HepG2 (cell line): Measurements from ENCODE around the gene ZNF326. TPM values are rescaled to one million over a fixed set of nuclear protein-coding genes. Genes with fewer than 3 reads are reported as not detected.
A peak's percentile ranks its signal among the peaks of the same experiment; 100 is the strongest.

Experiments
- ATAC-seq: fragments of 200-7000 bp; cut with Tn5 transposase; 3 replicates; pipeline ENCODE4 v1.9.1; 2020; ENCODE audit warnings: mild to moderate bottlenecking, moderate library complexity
- BruUV-seq: library from RNA; stranded (reverse); fragments of 400-500 nt; replicated peaks from 2 replicates; lab custom pipeline; 2021; lab: Mats Ljungman, UMichigan
- CTCF ChIA-PET: fragments of 300-600 bp; formaldehyde crosslinking; extraction: SDS; loops from one replicate; lab custom pipeline; 2021; ENCODE audit warnings: low total read pairs, inconsistent platforms, low intra/inter-chr PET ratio; lab: Yijun Ruan, JAX
- POLR2A ChIA-PET: fragments of 350-600 bp; sonication (Branson Sonifier 250); formaldehyde crosslinking; loops from one replicate; lab custom pipeline; 2020; ENCODE audit warnings: antibody characterized with exemption, inconsistent platforms; lab: Yijun Ruan, JAX
- DNase-seq: peaks from one replicate; pipeline ENCODE4 v3.0.0-alpha.2; 2015; ENCODE audit warnings: low spot score
- FAIRE-seq: peaks from 3 replicates; lab custom pipeline; 2011; peaks lifted over from hg19 to GRCh38; lab: Jason Lieb, UNC
- H2AFZ ChIP-seq: one replicate; pipeline ENCODE4 v1.6.1; 2011; ENCODE audit warnings: low read length, inconsistent platforms
- H3K27ac ChIP-seq: fragments of 300-600 bp; 3 replicates; pipeline ENCODE4 v1.8.0; 2011; ENCODE audit warnings: mixed run types, mild to moderate bottlenecking, mixed read lengths, low read length, inconsistent platforms; ENCODE audit not compliant: insufficient read depth; ENCODE audit errors: extremely low read length
- H3K27me3 ChIP-seq, 2 experiments: fragments of 200-600 bp in 1 of 2; 2 replicates in 1 of 2; 3 replicates in 1 of 2; pipeline versions ENCODE4 v1.6.0 to v1.8.0; 2011; ENCODE audit warnings: low read length in 2 of 2, mild to moderate bottlenecking in 2 of 2, moderate library complexity in 2 of 2, inconsistent platforms in 1 of 2; ENCODE audit not compliant: insufficient read depth in 2 of 2, control insufficient read depth in 1 of 2
- H3K36me3 ChIP-seq, 2 experiments: fragments of 200-600 bp in 1 of 2; replicated peaks in 1 of 2; 2 replicates in 1 of 2; 3 replicates in 1 of 2; pipeline versions ENCODE4 v1.5.1 to v1.8.0; 2011; ENCODE audit warnings: low read length in 2 of 2, inconsistent platforms in 1 of 2; ENCODE audit not compliant: insufficient read depth in 2 of 2, control insufficient read depth in 1 of 2
- H3K4me1 ChIP-seq: 2 replicates; pipeline ENCODE4 v1.5.1; 2012; ENCODE audit warnings: low read length, inconsistent platforms; ENCODE audit not compliant: insufficient read depth
- H3K4me2 ChIP-seq: 2 replicates; pipeline ENCODE4 v1.6.0; 2011; ENCODE audit warnings: low read depth, low read length, inconsistent platforms
- H3K4me3 ChIP-seq, 3 experiments: fragments of 200-600 bp in 1 of 3; sonication (generic), shearing (Covaris generic) in 1 of 3; replicated peaks in 1 of 3; 2 replicates each; pipeline ENCODE4 v1.5.1; 2011 to 2016; ENCODE audit warnings: low read length in 3 of 3, inconsistent platforms in 2 of 3, low read depth in 2 of 3, mild to moderate bottlenecking in 2 of 3, control low read depth in 1 of 3, mixed read lengths in 1 of 3; ENCODE audit not compliant: insufficient read depth in 1 of 3
- H3K79me2 ChIP-seq: one replicate; pipeline ENCODE4 v1.6.1; 2011; ENCODE audit warnings: low read length, inconsistent platforms; ENCODE audit not compliant: insufficient read depth
- H3K9ac ChIP-seq: 2 replicates; pipeline ENCODE4 v1.6.0; 2011; ENCODE audit warnings: mild to moderate bottlenecking, low read depth, low read length, inconsistent platforms; ENCODE audit not compliant: insufficient read depth
- H3K9me3 ChIP-seq: 2 replicates; pipeline ENCODE4 v1.5.1; 2012; ENCODE audit warnings: mild to moderate bottlenecking, low read length
- H4K20me1 ChIP-seq: 2 replicates; pipeline ENCODE4 v1.6.0; 2011; ENCODE audit warnings: inconsistent platforms, mild to moderate bottlenecking, low read length, moderate library complexity; ENCODE audit not compliant: insufficient read depth
- ARNT ChIP-seq: fragments of 450-650 bp; IDR thresholded peaks from 2 replicates; pipeline ENCODE4 v1.6.1; 2017
- GTF3A ChIP-seq: sonication (generic); formaldehyde crosslinking; conservative IDR thresholded peaks from 2 replicates; pipeline ENCODE4 v1.4.0; 2020; ENCODE audit warnings: mild to moderate bottlenecking, missing genetic modification reagents
- JUNB ChIP-seq: sonication (generic); formaldehyde crosslinking; IDR thresholded peaks from 2 replicates; pipeline ENCODE4 v1.8.0; 2022; ENCODE audit warnings: missing genetic modification reagents, mild to moderate bottlenecking, borderline replicate concordance
- MLLT10 ChIP-seq: sonication (generic); formaldehyde crosslinking; IDR thresholded peaks from 2 replicates; pipeline ENCODE4 v1.4.0; 2020; ENCODE audit warnings: missing genetic modification reagents
- REPIN1 ChIP-seq: sonication (generic); formaldehyde crosslinking; IDR thresholded peaks from 2 replicates; pipeline ENCODE4 v1.8.0; 2022; ENCODE audit warnings: missing genetic modification reagents, low read depth, mild to moderate bottlenecking, borderline replicate concordance
- RORA ChIP-seq: sonication (generic); formaldehyde crosslinking; IDR thresholded peaks from 2 replicates; pipeline ENCODE4 v1.5.0; 2020; ENCODE audit warnings: mild to moderate bottlenecking, missing genetic modification reagents, moderate library complexity
- SP5 ChIP-seq: IDR thresholded peaks from 2 replicates; pipeline ENCODE4 v1.6.1; 2016; ENCODE audit warnings: low read depth, borderline replicate concordance
- ZFP82 ChIP-seq: sonication (generic); formaldehyde crosslinking; IDR thresholded peaks from 2 replicates; pipeline ENCODE4 v1.5.1; 2020; ENCODE audit warnings: mild to moderate bottlenecking, missing genetic modification reagents, borderline replicate concordance
- ZNF121 ChIP-seq: sonication (generic); formaldehyde crosslinking; IDR thresholded peaks from 2 replicates; pipeline ENCODE4 v1.5.0; 2020; ENCODE audit warnings: mild to moderate bottlenecking, missing genetic modification reagents
- ZNF235 ChIP-seq: sonication (generic); formaldehyde crosslinking; IDR thresholded peaks from 2 replicates; pipeline ENCODE4 v1.8.1; 2023; ENCODE audit warnings: mild to moderate bottlenecking, missing genetic modification reagents, borderline replicate concordance
- ZNF570 ChIP-seq: sonication (generic); formaldehyde crosslinking; IDR thresholded peaks from 2 replicates; pipeline ENCODE4 v1.4.0; 2020; ENCODE audit warnings: mild to moderate bottlenecking, missing genetic modification reagents, borderline replicate concordance
- ZNF780A ChIP-seq: sonication (generic); formaldehyde crosslinking; IDR thresholded peaks from 2 replicates; pipeline ENCODE4 v1.8.0; 2022; ENCODE audit warnings: mild to moderate bottlenecking, missing genetic modification reagents, moderate library complexity
- WGBS: methylation state at CpG from one replicate; pipeline ENCODE4 v1.1.6; 2017; ENCODE audit warnings: low lambda C conversion rate; 5-methylcytosine and 5-hydroxymethylcytosine counted together
- in situ Hi-C: cut with HindIII; loops from 2 replicates; pipeline ENCODE4 v1.10.0; 2017; ENCODE audit warnings: low pct_unique_long_range_greater_than_20kb; ENCODE audit not compliant: extremely low pct_ligation_motif_present
- intact Hi-C: fragments of 100-400 bp; cut with micrococcal nuclease; formaldehyde crosslinking; loops from one replicate; pipeline ENCODE4 v1.10.0; 2022; ENCODE audit not compliant: unreplicated experiment
- polyA plus RNA-seq, 8 experiments: library from polyadenylated mRNA; depleted of rRNA in 3 of 8; stranded (reverse) in 7 of 8; unstranded in 1 of 8; fragments of >200 nt; fragmentation: Illumina TruSeq in 4 of 8; extraction: Trizol in 4 of 8; gene quantifications; 2 replicates each; pipeline versions ENCODE4 v1.2.1 to v1.2.3, GENCODE V29; 2011 to 2016; ENCODE audit warnings: low read depth in 4 of 8, missing spikeins in 1 of 8, mixed read lengths in 1 of 8; ENCODE audit not compliant: insufficient read depth in 1 of 8
- total RNA-seq, 5 experiments: library from RNA; depleted of rRNA; stranded (reverse); fragments of >200 nt; fragmentation: Illumina TruSeq; extraction: Trizol; gene quantifications; 2 replicates each; pipeline ENCODE4 v1.2.3, GENCODE V29; 2016; ENCODE audit warnings: low read depth in 1 of 5
- TF ChIP-seq, protein P1 (sequence below): sonication (generic); formaldehyde crosslinking; IDR thresholded peaks from 2 replicates; pipeline ENCODE4 v1.8.0; 2022; ENCODE audit warnings: mild to moderate bottlenecking, missing genetic modification reagents, moderate library complexity
- TF ChIP-seq, protein P2 (sequence below): sonication (generic); formaldehyde crosslinking; IDR thresholded peaks from 2 replicates; pipeline ENCODE4 v1.5.0; 2020; ENCODE audit warnings: mild to moderate bottlenecking, missing genetic modification reagents

The ZNF326 gene
- total and polyA plus RNA-seq, 2 of the 13 experiments (the other 11 are each of a cell fraction or from before 2014, with no cell fraction given): 6.3 to 16.4 TPM

DNA sequence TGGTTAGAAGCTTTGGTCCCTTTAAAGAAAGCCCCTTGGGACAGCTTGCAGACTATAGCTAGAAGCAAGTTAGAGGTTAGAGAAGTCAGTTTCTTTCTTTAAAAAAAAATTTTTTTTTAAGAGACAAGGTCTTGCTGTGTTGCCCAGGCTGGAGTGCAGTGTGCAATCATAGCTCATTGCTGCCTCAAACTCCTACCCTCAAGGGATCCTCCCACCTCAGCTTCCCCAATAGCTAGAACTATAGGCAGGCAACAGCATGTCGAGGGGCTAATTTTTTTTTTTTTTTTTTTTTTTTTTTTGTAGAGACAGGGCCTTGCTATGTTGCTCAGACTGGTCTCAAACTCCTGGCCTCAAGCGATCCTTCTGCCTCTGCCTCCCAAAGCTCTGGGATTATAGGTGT lies 44.2 kb upstream of the ZNF326 start:
- peak overlapping the region; percentile 70 for H3K27ac ChIP-seq
- H3K36me3 ChIP-seq: no peaks in the 10 kb centered on the region
- H3K4me2 ChIP-seq: peak overlapping the region; percentile 60
- peak overlapping the region; percentile 41; the same call in 1 of the 2 replicates for H3K9ac ChIP-seq
- DNase-seq (no peak), FAIRE-seq (no peak), ATAC-seq (peak; percentile 38)
- peak; percentile 85 for TF ChIP-seq ZNF121 (CRISPR knock-in tag)
- no peak for TF ChIP-seq SP5 (CRISPR knock-in tag)
- no peak for TF ChIP-seq MLLT10 (CRISPR knock-in tag)
- 0 out of 2 replicates have a peak, but pooled peaks have one; percentile 7 for TF ChIP-seq ZFP82 (CRISPR knock-in tag)
- H3K4me3 ChIP-seq: peak overlapping the region in 2 of 3 experiments; percentile 0 to 38; a peak in 2 of 6 replicates
- ChIA-PET CTCF (no interaction called here), POLR2A (interaction anchor here (2.4 kb wide), 1 partner anchor 130 kb away, joined by 10 read pairs; the partner anchor contains the start of gene LRRC8D)
- H2AFZ ChIP-seq: no peak overlapping the region
- intact Hi-C loops: loop anchor here (10.0 kb wide), 1 partner anchor 146 kb away; no protein-coding TSS in a partner anchor
- 45% methylated on average over 2 of the region's 2 CpGs for WGBS
- H4K20me1 ChIP-seq: no peaks in the 10 kb centered on the region
- peaks cover 82% of the 10 kb centered on the region for H3K4me1 ChIP-seq
- H3K79me2 ChIP-seq: no peaks in the 10 kb centered on the region
- in situ Hi-C loops: no loop called here
- H3K27me3 ChIP-seq: no peaks in the 10 kb centered on the region
- BruUV-seq: no TSS peak
- no peaks in the 10 kb centered on the region for H3K9me3 ChIP-seq

GRCh38 chr1:89951766-89952604 lies 42.9 kb upstream of the ZNF326 start:
- WGBS: 97% methylated on average over 5 of the region's 5 CpGs
- peaks cover 78% of the 10 kb centered on the region for H3K4me1 ChIP-seq
- ATAC-seq: no peak
- H3K4me2 ChIP-seq: no peak overlapping the region
- H3K36me3 ChIP-seq: no peaks in the 10 kb centered on the region
- POLR2A ChIA-PET: no interaction called here
- BruUV-seq: no TSS peak
- no peaks in the 10 kb centered on the region for H3K79me2 ChIP-seq
- no peak overlapping the region for H3K9ac ChIP-seq
- no peak for FAIRE-seq
- H4K20me1 ChIP-seq: no peaks in the 10 kb centered on the region
- H3K27me3 ChIP-seq: no peaks in the 10 kb centered on the region
- H3K27ac ChIP-seq: no peak overlapping the region
- in situ Hi-C loops (no loop called here), intact Hi-C loops (loop anchor here (10.0 kb wide), 1 partner anchor 147 kb away; no protein-coding TSS in a partner anchor)
- H2AFZ ChIP-seq: no peak overlapping the region
- no peak overlapping the region for H3K4me3 ChIP-seq
- CTCF ChIA-PET: no interaction called here
- H3K9me3 ChIP-seq: no peaks in the 10 kb centered on the region
- no peak for DNase-seq
- TF ChIP-seq GTF3A (CRISPR knock-in tag) (no peak), ZNF235 (CRISPR knock-in tag) (no peak), ZNF780A (CRISPR knock-in tag) (no peak), REPIN1 (CRISPR knock-in tag) (no peak), JUNB (CRISPR knock-in tag) (no peak), ARNT (no peak), ZNF570 (CRISPR knock-in tag) (no peak), RORA (CRISPR knock-in tag) (no peak)
- TF ChIP-seq, protein P1, sequence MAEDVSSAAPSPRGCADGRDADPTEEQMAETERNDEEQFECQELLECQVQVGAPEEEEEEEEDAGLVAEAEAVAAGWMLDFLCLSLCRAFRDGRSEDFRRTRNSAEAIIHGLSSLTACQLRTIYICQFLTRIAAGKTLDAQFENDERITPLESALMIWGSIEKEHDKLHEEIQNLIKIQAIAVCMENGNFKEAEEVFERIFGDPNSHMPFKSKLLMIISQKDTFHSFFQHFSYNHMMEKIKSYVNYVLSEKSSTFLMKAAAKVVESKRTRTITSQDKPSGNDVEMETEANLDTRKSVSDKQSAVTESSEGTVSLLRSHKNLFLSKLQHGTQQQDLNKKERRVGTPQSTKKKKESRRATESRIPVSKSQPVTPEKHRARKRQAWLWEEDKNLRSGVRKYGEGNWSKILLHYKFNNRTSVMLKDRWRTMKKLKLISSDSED (CRISPR knock-in tag): no peak
- TF ChIP-seq, protein P2, sequence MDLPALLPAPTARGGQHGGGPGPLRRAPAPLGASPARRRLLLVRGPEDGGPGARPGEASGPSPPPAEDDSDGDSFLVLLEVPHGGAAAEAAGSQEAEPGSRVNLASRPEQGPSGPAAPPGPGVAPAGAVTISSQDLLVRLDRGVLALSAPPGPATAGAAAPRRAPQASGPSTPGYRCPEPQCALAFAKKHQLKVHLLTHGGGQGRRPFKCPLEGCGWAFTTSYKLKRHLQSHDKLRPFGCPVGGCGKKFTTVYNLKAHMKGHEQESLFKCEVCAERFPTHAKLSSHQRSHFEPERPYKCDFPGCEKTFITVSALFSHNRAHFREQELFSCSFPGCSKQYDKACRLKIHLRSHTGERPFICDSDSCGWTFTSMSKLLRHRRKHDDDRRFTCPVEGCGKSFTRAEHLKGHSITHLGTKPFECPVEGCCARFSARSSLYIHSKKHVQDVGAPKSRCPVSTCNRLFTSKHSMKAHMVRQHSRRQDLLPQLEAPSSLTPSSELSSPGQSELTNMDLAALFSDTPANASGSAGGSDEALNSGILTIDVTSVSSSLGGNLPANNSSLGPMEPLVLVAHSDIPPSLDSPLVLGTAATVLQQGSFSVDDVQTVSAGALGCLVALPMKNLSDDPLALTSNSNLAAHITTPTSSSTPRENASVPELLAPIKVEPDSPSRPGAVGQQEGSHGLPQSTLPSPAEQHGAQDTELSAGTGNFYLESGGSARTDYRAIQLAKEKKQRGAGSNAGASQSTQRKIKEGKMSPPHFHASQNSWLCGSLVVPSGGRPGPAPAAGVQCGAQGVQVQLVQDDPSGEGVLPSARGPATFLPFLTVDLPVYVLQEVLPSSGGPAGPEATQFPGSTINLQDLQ: no peak
